ENCODE data around the gene GNA12. TPM values are rescaled to one million over a fixed set of nuclear protein-coding genes. Genes with fewer than 3 reads are reported as not detected.

GNA12 gene
- polyA plus RNA-seq, 1 of the 3 experiments (the other 2 are of a cell fraction), result 64.8 TPM

- no peaks in the 10 kb centered on the region for H3K9me2 ChIP-seq
- no peaks in the 10 kb centered on the region for H3K36me3 ChIP-seq (replicated peaks in 1 of 2; ENCODE audit: control insufficient read depth in 1 of 2, insufficient read depth in 2 of 2, low read length in 1 of 2)
- H3K27ac ChIP-seq (ENCODE audit: low read depth in 2 of 2, low read length in 1 of 2), result no peak overlapping the region
- peaks cover 22 to 32% of the 10 kb centered on the region in 2 experiments for H3K4me1 ChIP-seq (ENCODE audit: control insufficient read depth in 1 of 2, insufficient read depth in 2 of 2, low read depth in 1 of 2, low read length in 1 of 2)
- no peak for DNase-seq
- H3K4me3 ChIP-seq (ENCODE audit: low read depth in 2 of 2, low read length in 1 of 2), result no peak overlapping the region
- no peak overlapping the region for H2AFZ ChIP-seq (ENCODE audit: low read depth)
- TF ChIP-seq REST (IDR thresholded peaks at IDR 0.05; ENCODE audit: low read depth, low read length), result no peak
- TF ChIP-seq JUND (IDR thresholded peaks at IDR 0.05), result no peak
- no peak for TF ChIP-seq MXI1 (IDR thresholded peaks at IDR 0.05; ENCODE audit: low read depth, low read length)
- TF ChIP-seq EZH2phosphoT487 (IDR thresholded peaks at IDR 0.05; ENCODE audit: borderline replicate concordance, low read depth), result no peak
- no peak for TF ChIP-seq TAF1 (IDR thresholded peaks at IDR 0.05; ENCODE audit: borderline replicate concordance, low read depth, low read length)
- no peaks in the 10 kb centered on the region for H3K9me3 ChIP-seq
- no peak overlapping the region for H3K4me2 ChIP-seq
- ChIA-PET CTCF (interaction anchor here (0.6 to 2.0 kb wide), 8 partner anchors 9 to 83 kb away, joined by 3 to 8 read pairs (median 4); no protein-coding TSS in a partner anchor), POLR2A (interaction anchor here (0.9 kb wide), 1 partner anchor 10 kb away, joined by 3 read pairs; no protein-coding TSS in a partner anchor)
- peaks cover 95% of the 10 kb centered on the region for H3K79me2 ChIP-seq (ENCODE audit: insufficient read depth)
- H4K20me1 ChIP-seq (ENCODE audit: insufficient read depth), result peaks cover 26% of the 10 kb centered on the region
- peaks cover 14% of the 10 kb centered on the region for H3F3A ChIP-seq (replicated peaks; ENCODE audit: insufficient read depth)
- H3K9ac ChIP-seq, result no peak overlapping the region
- H3K27me3 ChIP-seq (ENCODE audit: insufficient read depth), result no peaks in the 10 kb centered on the region
- WGBS (ENCODE audit: low lambda C conversion rate), result 97% methylated on average over 6 of the region's 6 CpGs
These were observed 39.8 kb downstream of the GNA12 start for GRCh38 chr7:2804227-2804763.

- Histone ChIP-seq H3K9me3 (no peaks in the 10 kb centered on the region), H3K4me3 (ENCODE audit: low read depth in 2 of 2, low read length in 1 of 2) (no peak overlapping the region), H3K36me3 (replicated peaks in 1 of 2; ENCODE audit: control insufficient read depth in 1 of 2, insufficient read depth in 2 of 2, low read length in 1 of 2) (no peaks in the 10 kb centered on the region), H3K27me3 (ENCODE audit: insufficient read depth) (no peaks in the 10 kb centered on the region), H3F3A (replicated peaks; ENCODE audit: insufficient read depth) (peaks cover 14% of the 10 kb centered on the region), H3K4me2 (no peak overlapping the region), H3K27ac (ENCODE audit: low read depth in 2 of 2, low read length in 1 of 2) (no peak overlapping the region), H3K9ac (no peak overlapping the region), H2AFZ (ENCODE audit: low read depth) (no peak overlapping the region), H3K9me2 (no peaks in the 10 kb centered on the region), H3K4me1 (ENCODE audit: control insufficient read depth in 1 of 2, insufficient read depth in 2 of 2, low read depth in 1 of 2, low read length in 1 of 2) (peaks cover 22 to 28% of the 10 kb centered on the region in 2 experiments), H3K79me2 (ENCODE audit: insufficient read depth) (peaks cover 95% of the 10 kb centered on the region), H4K20me1 (ENCODE audit: insufficient read depth) (peaks cover 27% of the 10 kb centered on the region)
- CTCF ChIA-PET, result interaction anchor here (0.6 to 1.9 kb wide), 4 partner anchors 18 to 62 kb away, joined by 3 to 6 read pairs (median 4); no protein-coding TSS in a partner anchor
- POLR2A ChIA-PET, result interaction anchor here (0.7 kb wide), 1 partner anchor 203 kb away, joined by 3 read pairs; no protein-coding TSS in a partner anchor
- TF ChIP-seq GATA2 (CRISPR knock-in tag; IDR thresholded peaks at IDR 0.05) (no peak), TEAD4 (IDR thresholded peaks at IDR 0.05; ENCODE audit: borderline replicate concordance, insufficient read depth) (no peak), GABPA (IDR thresholded peaks at IDR 0.05; ENCODE audit: low read depth) (no peak), YY1 (IDR thresholded peaks at IDR 0.05; ENCODE audit: low read depth) (no peak), CHD2 (IDR thresholded peaks at IDR 0.05; ENCODE audit: low read length, partially characterized antibody) (no peak), EP300 (IDR thresholded peaks at IDR 0.05; ENCODE audit: borderline replicate concordance in 1 of 2, low read depth in 1 of 2, low read length in 1 of 2) (no peak), MAX (IDR thresholded peaks at IDR 0.05; ENCODE audit: low read depth) (no peak), FOXM1 (IDR thresholded peaks at IDR 0.05; ENCODE audit: low read depth) (no peak), SMC3 (IDR thresholded peaks at IDR 0.05; ENCODE audit: low read depth, low read length) (no peak), TCF12 (IDR thresholded peaks at IDR 0.05) (no peak), ELF1 (IDR thresholded peaks at IDR 0.05) (no peak), PBX3 (IDR thresholded peaks at IDR 0.05) (no peak), USF1 (IDR thresholded peaks at IDR 0.05; ENCODE audit: borderline replicate concordance, low read depth) (no peak), NFIC (IDR thresholded peaks at IDR 0.05; ENCODE audit: borderline replicate concordance) (no peak), FOSL2 (IDR thresholded peaks at IDR 0.05; ENCODE audit: borderline replicate concordance, low read depth) (no peak), JUND (IDR thresholded peaks at IDR 0.05) (no peak)
- 98% methylated on average over 4 of the region's 4 CpGs for WGBS (ENCODE audit: low lambda C conversion rate)
- no peak for DNase-seq
These were observed 40.4 kb downstream of the GNA12 start for GRCh38 chr7:2803755-2804154.
